HG03066 (cell line): Measurements from ENCODE around the gene SLC19A1.
"Not testable (repeated sequence)": the region's sequence is repeated elsewhere in the genome, so short reads cannot be mapped to it uniquely, and the experiment has no call there.

Experiments
- ATAC-seq: cut with Tn5 transposase; IDR thresholded peaks from one replicate; pipeline ENCODE4 v1.9.1; 2021; ENCODE audit warnings: low read depth; ENCODE audit not compliant: unreplicated experiment

Gene SLC19A1

DNA sequence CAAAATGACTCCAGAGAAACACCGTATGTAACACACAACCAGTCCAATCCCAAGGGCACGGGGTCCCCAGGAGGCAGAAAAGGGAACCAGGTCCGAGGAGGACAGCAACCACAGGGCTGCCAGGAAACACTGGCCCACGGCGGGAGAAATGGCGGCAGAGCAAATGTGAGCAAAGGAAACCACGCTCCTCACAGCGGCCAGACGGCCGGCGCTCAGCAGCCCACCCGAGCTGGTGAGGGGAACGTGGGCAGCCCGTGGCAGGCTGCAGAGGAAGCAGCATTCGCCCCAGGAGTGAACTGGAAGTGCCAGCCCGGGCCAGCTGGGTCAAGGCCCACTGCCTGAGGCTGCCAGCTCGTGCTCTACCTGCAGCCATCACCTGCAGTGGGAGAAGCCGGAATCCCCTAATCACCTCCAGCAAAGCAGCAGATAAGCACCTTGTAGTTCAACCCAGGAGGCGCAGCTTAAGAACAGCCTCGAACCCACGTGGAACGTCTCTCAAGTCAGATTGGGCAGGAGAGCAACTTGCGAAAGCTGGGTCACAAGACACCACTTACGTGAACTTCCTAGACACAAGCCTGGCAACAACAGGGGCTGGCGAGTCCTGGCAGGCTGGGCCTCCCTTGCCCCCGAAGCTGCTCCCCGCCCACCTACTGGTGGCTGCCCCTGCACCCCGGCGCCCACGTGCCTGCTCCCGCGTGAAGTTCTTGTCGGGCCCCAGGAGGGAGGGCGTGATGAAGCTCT, 6.7 kb downstream of the SLC19A1 start:
- no peak for ATAC-seq

DNA sequence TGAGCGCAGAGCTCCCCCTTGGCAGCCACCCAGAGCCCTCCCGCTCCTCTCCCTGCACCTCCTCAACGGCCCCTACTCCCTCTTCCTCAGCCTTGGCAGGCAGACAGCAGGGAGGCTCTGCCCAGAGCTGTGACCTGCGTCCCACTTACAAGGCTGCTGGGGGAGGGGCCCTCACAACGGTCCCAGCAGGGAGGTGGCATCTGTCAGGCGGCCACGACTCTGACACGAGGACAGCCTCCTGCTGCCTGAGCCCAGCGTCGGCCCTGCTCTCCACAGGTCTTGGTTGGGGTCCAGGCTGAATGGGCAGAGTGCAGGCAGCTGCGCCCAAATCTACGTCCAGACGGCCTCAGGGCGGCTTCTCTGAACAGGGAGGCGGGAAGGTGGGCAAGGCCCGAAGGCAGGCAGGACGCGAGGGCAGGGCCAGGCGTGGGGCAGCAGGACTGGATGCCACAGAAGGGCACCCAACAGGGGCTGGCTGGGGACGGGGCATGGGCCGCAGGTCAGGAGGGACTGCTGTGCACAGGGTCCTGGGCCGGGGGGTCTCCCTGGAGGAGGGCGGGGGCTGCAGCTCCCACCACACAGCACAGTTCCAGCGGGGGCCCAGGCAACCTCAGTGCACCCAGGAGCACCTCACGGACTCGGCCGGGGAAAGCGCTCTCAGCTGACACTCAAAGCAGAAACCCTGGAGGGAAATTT, 7.5 kb downstream of the SLC19A1 start:
- ATAC-seq, result no peak

- no peak for ATAC-seq
Measured at GRCh38 chr21:45533846-45534635, 8.2 kb downstream of the SLC19A1 start.

DNA sequence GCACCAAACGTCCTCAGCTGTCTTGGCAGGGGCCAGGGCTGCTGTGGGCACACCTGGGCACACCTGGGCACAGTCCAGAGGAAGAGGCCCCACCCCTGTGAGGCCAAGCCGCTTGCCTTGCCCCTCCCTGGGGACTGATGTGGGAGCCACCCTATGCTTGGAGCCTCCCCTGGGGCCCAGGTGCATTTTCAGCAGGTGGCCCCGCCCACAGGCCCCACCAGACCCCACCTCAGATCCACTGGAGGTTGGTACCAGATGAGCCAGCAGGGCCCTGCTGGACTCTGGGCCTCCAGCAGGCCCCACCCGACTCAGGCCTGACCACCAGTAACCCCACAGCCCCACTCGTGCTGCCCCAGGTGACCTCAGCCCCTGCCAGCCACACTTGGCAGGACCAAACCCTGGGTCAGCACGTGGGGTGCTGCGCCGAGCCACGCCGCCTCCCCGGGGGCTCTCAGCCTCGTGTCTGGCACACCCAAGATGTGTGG, 8.8 kb downstream of the SLC19A1 start:
- no peak for ATAC-seq

- ATAC-seq, result no peak
Measured at GRCh38 chr21:45532826-45533360, 9.3 kb downstream of the SLC19A1 start.

DNA sequence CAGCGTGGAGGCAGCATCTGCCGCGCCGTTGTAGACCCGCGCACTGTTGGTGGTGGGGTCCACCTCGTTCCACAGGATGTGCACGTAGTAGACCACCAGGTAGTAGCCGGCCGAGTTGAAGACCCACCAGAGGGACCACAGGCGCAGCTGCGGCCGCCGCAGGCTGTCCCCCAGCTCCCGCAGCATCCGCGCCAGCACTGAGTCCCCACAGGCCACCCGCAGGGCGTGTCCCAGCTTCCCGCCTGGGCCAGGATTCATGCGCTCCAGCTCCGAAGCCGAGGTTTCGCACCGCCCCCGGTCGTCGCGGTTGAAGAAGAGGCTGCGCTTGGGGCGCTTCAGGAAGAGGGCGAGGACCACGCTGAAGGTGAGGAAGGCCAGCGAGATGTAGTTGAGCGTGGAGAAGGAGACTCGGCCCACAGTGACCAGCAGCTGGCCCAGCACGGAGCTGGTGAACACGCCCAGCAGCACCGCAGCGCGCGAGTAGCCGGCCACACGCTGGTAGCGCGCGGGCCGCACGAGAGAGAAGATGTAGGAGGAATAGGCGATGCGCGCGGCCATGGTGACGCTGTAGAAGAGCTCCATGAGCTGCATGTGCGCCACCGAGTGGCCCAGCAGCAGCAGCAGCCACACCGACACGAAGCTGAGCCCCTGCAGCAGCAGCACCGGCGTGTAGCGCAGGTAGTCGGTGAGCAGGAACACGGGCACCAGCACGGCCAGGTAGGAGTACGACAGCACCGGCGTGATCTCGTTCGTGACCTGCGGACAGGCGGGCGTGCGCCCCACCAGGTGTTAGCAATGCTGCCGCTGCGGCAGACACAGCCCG, 10.6 kb downstream of the SLC19A1 start:
- no peak for ATAC-seq

DNA sequence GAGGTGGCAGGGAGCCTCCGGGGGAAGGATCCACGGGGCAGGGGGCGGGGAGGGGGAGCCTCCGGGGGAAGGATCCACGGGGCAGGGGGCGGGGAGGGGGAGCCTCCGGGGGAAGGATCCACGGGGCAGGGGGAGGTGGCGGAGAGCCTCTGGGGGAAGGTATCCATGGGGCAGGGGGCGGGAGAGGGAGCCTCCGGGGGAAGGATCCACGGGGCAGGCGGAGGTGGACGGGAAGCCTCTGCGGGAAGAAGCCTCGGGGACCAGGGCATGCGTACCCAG, 11.2 kb downstream of the SLC19A1 start:
- ATAC-seq, result not testable (repeated sequence)

DNA sequence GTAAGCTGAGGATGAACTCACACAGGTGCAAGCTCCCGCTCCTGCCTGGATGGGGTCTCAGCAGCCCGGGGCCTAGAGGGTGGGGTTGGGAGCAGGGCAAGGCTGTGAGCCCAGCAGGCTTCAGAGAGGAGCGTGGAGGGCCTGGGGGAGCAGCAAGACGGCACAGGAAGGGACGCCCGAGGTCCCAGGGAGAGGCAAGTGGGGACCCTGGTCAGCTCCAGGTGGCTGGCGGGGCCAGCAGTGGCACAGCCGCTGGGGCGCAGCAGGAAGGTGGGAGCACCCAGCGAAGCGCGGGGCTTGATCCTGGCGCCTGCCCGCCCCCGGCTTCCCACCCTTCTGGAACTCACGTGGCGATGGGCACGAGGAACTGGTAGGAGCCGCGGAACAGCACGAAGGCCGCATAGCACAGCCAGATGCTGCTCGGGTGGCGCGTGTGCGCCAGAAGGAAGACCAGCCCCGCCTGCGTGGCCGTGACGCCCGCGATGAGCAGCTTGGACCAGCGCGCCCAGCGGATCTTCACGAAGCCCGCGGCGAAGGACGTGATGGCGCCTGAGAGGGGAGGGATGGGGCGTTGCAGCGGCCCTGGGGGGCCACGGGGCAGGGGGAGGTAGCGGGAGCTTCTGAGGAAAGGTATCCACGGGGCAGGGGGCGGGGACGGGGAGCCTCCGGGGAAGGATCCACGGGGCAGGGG, 11.7 kb downstream of the SLC19A1 start:
- ATAC-seq, result no peak

- ATAC-seq, result no peak
Measured at GRCh38 chr21:45529785-45530422, 12.3 kb downstream of the SLC19A1 start.

GRCh38 chr21:45528981-45529784, 13.1 kb downstream of the SLC19A1 start:
- ATAC-seq, result no peak

GRCh38 chr21:45528028-45528705, 14.1 kb downstream of the SLC19A1 start:
- no peak for ATAC-seq

DNA sequence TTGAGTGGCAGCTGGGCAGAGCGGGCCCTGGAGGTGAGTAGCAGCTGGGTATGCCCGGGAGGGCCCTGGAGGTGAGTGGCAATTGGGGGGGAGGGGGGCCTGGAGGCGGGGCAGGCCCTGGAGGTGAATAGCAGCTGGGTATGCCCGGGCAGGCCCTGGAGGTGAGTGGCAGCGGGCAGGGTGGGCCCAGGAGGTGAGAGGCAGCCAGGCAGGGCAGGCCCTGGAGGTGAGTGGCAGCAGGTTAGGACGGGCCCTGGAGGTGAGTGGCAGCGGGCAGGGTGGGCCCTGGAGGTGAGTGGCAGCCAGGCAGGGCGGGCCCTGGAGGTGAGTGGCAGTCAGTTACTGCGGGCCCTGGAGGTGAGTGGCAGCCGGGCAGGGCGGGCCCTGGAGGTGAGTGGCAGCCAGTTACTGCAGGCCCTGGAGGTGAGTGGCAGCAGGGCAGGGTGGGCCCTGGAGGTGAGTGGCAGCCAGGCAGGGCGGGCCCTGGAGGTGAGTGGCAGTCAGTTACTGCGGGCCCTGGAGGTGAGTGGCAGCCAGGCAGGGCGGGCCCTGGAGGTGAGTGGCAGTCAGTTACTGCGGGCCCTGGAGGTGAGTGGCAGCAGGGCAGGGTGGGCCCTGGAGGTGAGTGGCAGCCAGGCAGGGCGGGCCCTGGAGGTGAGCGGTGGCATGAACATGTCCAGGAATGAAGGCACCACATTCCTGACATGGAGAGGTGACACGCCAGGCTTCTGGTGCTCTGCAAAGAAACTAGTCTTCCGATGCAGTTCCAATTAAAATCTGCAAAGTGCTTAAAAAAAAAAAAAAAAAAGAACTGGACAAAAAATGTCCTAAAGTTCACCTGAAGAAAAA, 14.9 kb downstream of the SLC19A1 start:
- ATAC-seq, result not testable (repeated sequence)

DNA sequence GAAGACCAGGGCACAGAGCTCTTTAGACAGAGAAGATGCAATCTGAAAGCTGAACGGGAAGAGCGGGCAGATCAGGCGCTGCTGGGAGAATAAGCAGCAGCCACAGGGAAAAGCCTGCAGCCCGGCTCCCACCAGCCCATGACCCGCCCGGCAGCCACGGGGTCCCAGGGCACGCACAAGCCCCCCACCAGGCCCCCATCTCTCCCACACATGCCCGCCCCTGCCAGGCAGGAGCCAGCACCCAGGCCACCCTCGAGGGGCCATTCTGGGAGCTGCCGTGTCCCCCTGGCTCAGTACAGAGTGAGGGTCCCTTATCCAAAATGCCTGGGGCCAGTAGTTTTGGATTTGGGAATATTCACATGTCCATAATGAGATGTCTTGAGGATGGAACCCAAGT, 16.3 kb downstream of the SLC19A1 start:
- ATAC-seq, result no peak

GRCh38 chr21:45525153-45525909, 16.9 kb downstream of the SLC19A1 start:
- no peak for ATAC-seq

DNA sequence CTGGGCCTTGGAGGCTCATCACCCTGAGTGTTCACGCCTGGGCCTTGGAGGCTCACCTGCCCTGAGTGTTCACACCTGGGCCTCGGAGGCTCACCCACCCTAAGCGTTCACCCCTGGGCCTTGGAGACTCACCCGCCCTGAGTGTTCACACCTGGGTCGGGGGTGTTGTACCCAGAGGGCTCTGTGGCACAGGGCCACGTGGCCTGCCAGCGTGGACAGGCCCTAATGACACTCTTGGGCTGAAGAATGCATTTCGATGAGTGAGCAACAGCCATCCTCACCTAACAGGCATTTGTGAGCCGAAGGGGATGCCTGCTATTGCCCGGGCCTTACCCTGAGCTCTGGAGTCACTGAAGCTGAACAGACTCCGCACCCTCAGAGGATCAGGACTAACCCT, 17.5 kb downstream of the SLC19A1 start:
- no peak for ATAC-seq

DNA sequence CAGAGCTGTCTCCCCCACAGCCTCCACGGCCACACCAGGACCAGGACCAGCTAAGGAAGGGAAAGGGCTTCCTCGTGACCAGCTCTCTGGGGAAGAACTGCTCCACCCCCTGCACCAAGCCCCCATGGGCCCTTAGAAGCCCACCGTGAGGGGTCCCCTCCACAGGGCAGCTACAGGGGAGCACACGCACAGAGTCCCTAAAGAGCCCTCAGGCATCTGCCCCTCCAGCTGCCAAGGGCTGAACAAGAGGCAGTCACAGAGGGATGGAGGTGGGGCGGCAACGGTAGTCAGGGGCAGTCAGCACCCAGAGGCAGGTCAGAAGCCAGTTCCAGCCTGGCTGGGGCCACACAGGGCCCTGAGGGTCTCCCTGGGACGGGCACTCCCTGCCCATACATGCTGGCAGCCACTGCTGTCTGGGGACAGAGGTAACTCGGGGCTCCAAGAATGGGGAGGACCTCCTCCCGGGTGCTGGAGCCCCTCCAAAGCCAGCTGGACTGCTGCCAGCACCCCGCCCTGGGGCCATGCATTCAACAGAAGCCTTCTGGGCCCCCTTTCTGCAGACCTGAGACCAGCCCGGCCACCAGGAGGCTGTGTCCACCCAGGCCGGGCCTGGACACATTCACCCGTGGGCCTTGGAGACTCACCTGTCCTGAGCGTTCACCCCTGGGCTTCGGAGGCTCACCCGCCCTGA, 18.7 kb downstream of the SLC19A1 start:
- ATAC-seq, result no peak
